T-cell (primary cell): ENCODE measurements around the gene ZDHHC14. TPM values are rescaled to one million over a fixed set of nuclear protein-coding genes. Genes with fewer than 3 reads are reported as not detected.

ENCODE experiments used
- ATAC-seq, 4 experiments: fragments of 200-7000 bp in 3 of 4; fragments of 150-1000 bp in 1 of 4; cut with Tn5 transposase; replicated peaks in 1 of 4; 1 replicate in 3 of 4; 2 replicates in 1 of 4; pipeline ENCODE4 v1.10.0; 2021; ENCODE audit warnings: moderate library complexity in 3 of 4, mild to moderate bottlenecking in 2 of 4, moderate number of reproducible peaks in 1 of 4
- CTCF ChIA-PET, 2 donors: fragments of 300-600 bp; sonication (Branson Sonifier 250); formaldehyde crosslinking; loops; one replicate each; lab custom pipeline; 2022; ENCODE audit warnings: antibody characterized with exemption in 2 of 2; lab: Charles Lee
- POLR2A ChIA-PET, 2 donors: fragments of 300-600 bp; sonication (Branson Sonifier 250); formaldehyde crosslinking; loops; one replicate each; lab custom pipeline; 2022; ENCODE audit warnings: antibody characterized with exemption in 2 of 2; lab: Charles Lee
- DNase-seq, 35 experiments: peaks; one replicate each; pipeline versions ENCODE4 v3.0.0 to v3.0.0-alpha.2; 2013 to 2023
- H3K27ac ChIP-seq: one replicate; pipeline ENCODE4 v1.5.1; 2013; ENCODE audit warnings: low read length
- H3K27me3 ChIP-seq, 2 experiments: replicated peaks in 1 of 2; 1 replicate in 1 of 2; 2 replicates in 1 of 2; pipeline versions ENCODE4 v1.6.1 to v1.7.0; 2013; ENCODE audit warnings: low read length in 1 of 2, mixed read lengths in 1 of 2; ENCODE audit not compliant: control insufficient read depth in 2 of 2, insufficient read depth in 2 of 2; ENCODE audit errors: extremely low read depth in 1 of 2
- H3K36me3 ChIP-seq, 2 donors: 1 replicate in 1 of 2; 2 replicates in 1 of 2; pipeline versions ENCODE4 v1.6.1 to v1.7.0; 2013; ENCODE audit warnings: low read length in 1 of 2; ENCODE audit not compliant: control insufficient read depth in 2 of 2, insufficient read depth in 1 of 2; ENCODE audit errors: extremely low read depth in 1 of 2
- H3K4me1 ChIP-seq, 2 experiments: 1 replicate in 1 of 2; 2 replicates in 1 of 2; pipeline versions ENCODE4 v1.6.1 to v1.7.0; 2013; ENCODE audit warnings: low read length in 2 of 2, mixed read lengths in 1 of 2; ENCODE audit not compliant: insufficient read depth in 2 of 2, control insufficient read depth in 1 of 2; ENCODE audit errors: extremely low read depth in 1 of 2
- H3K4me3 ChIP-seq, 2 donors: 1 replicate in 1 of 2; 2 replicates in 1 of 2; pipeline versions ENCODE4 v1.5.1 to v1.7.0; 2013; ENCODE audit warnings: mild to moderate bottlenecking in 2 of 2, low read length in 1 of 2, moderate library complexity in 1 of 2; ENCODE audit not compliant: control insufficient read depth in 1 of 2; ENCODE audit errors: extremely low read depth in 1 of 2
- H3K9me3 ChIP-seq: 2 replicates; pipeline ENCODE4 v1.7.0; 2013
- H3K27ac Mint-ChIP-seq, 2 donors: one replicate each; pipeline ENCODE4 v1.8.0; 2020 to 2021; ENCODE audit warnings: mild to moderate bottlenecking in 2 of 2, mixed read lengths in 2 of 2
- H3K27me3 Mint-ChIP-seq, 2 donors: one replicate each; pipeline ENCODE4 v1.8.0; 2021 to 2022; ENCODE audit warnings: mixed read lengths in 2 of 2
- H3K36me3 Mint-ChIP-seq: one replicate; pipeline ENCODE4 v1.8.0; 2021; ENCODE audit warnings: mixed read lengths
- H3K4me1 Mint-ChIP-seq, 3 donors: one replicate each; pipeline ENCODE4 v1.8.0; 2020 to 2022; ENCODE audit warnings: mixed read lengths in 3 of 3, mild to moderate bottlenecking in 1 of 3
- H3K4me3 Mint-ChIP-seq, 3 donors: one replicate each; pipeline ENCODE4 v1.8.0; 2020 to 2022; ENCODE audit warnings: mild to moderate bottlenecking in 3 of 3, mixed read lengths in 3 of 3, moderate library complexity in 3 of 3
- H3K9me3 Mint-ChIP-seq, 3 donors: one replicate each; pipeline ENCODE4 v1.8.0; 2020 to 2022; ENCODE audit warnings: mixed read lengths in 3 of 3
- WGBS: methylation state at CpG from one replicate; pipeline ENCODE4 v1.1.5; 2013; ENCODE audit warnings: missing lambda C conversion rate; ENCODE audit not compliant: insufficient coverage; 5-methylcytosine and 5-hydroxymethylcytosine counted together
- total RNA-seq, 35 experiments: library from RNA in 6 of 35; stranded (reverse) in 6 of 35; fragments of 120-200 nt in 1 of 35; gene quantifications; one replicate each; pipeline versions ENCODE4 v1.2.1 to v1.2.4 and lab custom pipeline; 2013 to 2026

ZDHHC14 gene
- total RNA-seq, 5 donors from 2014 or later (not counting 1 experiment from before 2014, with no cell fraction given) = 2.1 to 3.7 (median 2.6) TPM

DNA sequence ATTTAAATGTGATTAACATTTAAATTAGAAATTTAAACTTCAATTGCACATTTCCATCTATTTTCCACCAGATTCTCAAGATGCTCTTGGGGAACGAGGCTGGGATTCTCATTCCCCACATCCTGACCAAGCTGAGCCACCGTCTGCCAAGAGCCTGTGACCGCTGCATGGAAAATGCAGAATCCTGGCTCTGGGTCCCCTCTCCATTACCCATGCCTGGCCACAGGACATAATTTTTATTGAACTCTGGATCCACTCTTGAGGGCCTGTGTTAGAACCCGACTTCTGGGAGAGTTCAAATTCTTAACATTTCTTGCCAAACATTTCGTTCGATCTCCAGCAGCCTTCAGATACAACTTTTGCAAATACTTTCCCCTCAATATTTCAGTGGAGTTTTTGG lies 240.4 kb downstream of the ZDHHC14 start:
- no peak overlapping the region for H3K27ac ChIP-seq
- 100% methylated on average over 2 of the region's 6 CpGs for WGBS
- no peaks in the 10 kb centered on the region for H3K9me3 ChIP-seq
- Mint-ChIP-seq H3K4me1 (no peaks in the 10 kb centered on the region), H3K27me3 (no peaks in the 10 kb centered on the region), H3K9me3 (peaks cover 0 to 4% (median 2%) of the 10 kb centered on the region in 3 donors), H3K4me3 (no peak overlapping the region), H3K27ac (no peak overlapping the region), H3K36me3 (no peaks in the 10 kb centered on the region)
- ChIA-PET CTCF (interaction anchor here in 1 of 2 donors (0.7 kb wide), 1 partner anchor 318 kb away, joined by 3 read pairs; no protein-coding TSS in a partner anchor), POLR2A (no interaction called here)
- DNase-seq (no peak), ATAC-seq (no peak)
- H3K4me3 ChIP-seq = no peak overlapping the region
- H3K4me1 ChIP-seq = no peaks in the 10 kb centered on the region
- H3K27me3 ChIP-seq = no peaks in the 10 kb centered on the region
- no peaks in the 10 kb centered on the region for H3K36me3 ChIP-seq

DNA sequence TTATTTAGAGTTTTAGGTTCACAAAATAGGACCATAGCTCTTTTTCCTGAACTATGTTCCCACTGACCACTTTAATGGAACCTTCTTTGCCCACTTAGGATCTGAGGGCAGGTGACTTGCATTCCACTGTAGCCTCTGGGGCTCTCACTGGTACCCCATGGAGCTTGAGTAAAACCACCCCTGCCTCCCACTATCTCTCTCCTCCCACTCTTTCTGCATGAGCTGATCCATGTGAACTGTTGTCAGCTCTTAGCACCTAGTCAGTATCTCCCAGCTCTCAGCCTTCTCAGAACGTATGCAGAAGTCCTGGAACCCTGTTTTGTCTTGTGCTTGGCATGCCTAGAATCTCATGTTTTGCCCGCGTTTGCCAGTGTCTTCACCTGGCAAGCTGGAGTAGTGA lies 241.4 kb downstream of the ZDHHC14 start:
- no peak overlapping the region for H3K27ac Mint-ChIP-seq
- 93% methylated on average over 3 of the region's 3 CpGs for WGBS
- no peaks in the 10 kb centered on the region for H3K36me3 Mint-ChIP-seq
- DNase-seq (no peak), ATAC-seq (no peak)
- no peaks in the 10 kb centered on the region for H3K36me3 ChIP-seq
- no peaks in the 10 kb centered on the region for H3K27me3 Mint-ChIP-seq
- H3K27ac ChIP-seq = no peak overlapping the region
- no peak overlapping the region for H3K4me3 ChIP-seq
- peaks cover 0 to 4% (median 2%) of the 10 kb centered on the region in 3 donors for H3K9me3 Mint-ChIP-seq
- ChIA-PET CTCF (no interaction called here), POLR2A (no interaction called here)
- H3K4me3 Mint-ChIP-seq = no peak overlapping the region
- no peaks in the 10 kb centered on the region for H3K4me1 ChIP-seq
- H3K9me3 ChIP-seq = no peaks in the 10 kb centered on the region
- H3K27me3 ChIP-seq = no peaks in the 10 kb centered on the region
- no peaks in the 10 kb centered on the region for H3K4me1 Mint-ChIP-seq

DNA sequence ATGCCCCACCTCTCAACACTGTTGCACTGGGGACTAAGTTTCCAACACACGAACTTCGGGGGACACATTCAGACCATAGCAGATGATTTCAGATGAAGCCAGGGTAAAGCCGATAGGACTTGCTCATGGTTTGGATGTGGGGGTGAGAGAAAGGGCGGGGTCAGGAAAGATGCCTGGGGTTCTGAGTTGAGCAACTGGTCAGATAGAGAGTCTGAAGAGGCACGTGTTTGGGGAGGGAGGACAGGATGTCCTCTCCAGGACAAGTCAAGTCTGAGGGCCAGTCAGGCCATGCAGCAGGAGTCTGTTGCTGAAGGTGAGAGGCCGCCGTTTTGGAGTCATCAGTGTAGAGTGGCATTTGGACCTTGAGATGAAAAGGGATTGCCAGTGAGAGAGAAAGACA lies 244.1 kb downstream of the ZDHHC14 start:
- Histone ChIP-seq H3K27ac (no peak overlapping the region), H3K4me3 (no peak overlapping the region), H3K4me1 (no peaks in the 10 kb centered on the region), H3K27me3 (no peaks in the 10 kb centered on the region), H3K9me3 (no peaks in the 10 kb centered on the region), H3K36me3 (no peaks in the 10 kb centered on the region)
- Mint-ChIP-seq H3K4me1 (peaks cover 7 to 12% (median 10%) of the 10 kb centered on the region in 3 donors), H3K27me3 (no peaks in the 10 kb centered on the region), H3K4me3 (no peak overlapping the region), H3K27ac (no peak overlapping the region), H3K9me3 (peaks cover 0 to 4% (median 2%) of the 10 kb centered on the region in 3 donors), H3K36me3 (no peaks in the 10 kb centered on the region)
- POLR2A ChIA-PET = no interaction called here
- CTCF ChIA-PET = no interaction called here
- ATAC-seq (no peak), DNase-seq (no peak)
- 81% methylated on average over 5 of the region's 7 CpGs for WGBS

DNA sequence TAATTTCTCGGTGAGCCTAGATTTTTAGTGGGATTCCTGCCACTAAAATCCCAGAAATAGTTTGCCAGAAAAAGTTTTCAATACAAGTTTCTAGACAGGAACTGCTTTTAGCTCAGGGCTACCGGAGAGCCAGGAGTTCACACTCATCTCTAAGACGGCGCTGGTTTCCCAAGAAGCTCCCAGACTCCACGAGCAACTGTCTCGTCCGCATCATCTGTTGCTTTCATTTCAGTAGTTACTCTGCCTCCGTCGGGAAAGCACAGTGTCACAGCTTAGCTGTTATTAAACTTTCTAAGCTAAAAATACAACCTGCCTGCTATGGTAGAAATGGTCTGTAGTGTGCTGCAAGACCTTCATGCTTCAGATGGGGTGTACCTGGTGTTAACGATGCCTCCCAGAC lies 244.8 kb downstream of the ZDHHC14 start:
- no peak for DNase-seq
- ChIA-PET CTCF (interaction anchor here in 1 of 2 donors (0.6 kb wide), 1 partner anchor 11 kb away, joined by 3 read pairs; no protein-coding TSS in a partner anchor), POLR2A (no interaction called here)
- Histone ChIP-seq H3K9me3 (no peaks in the 10 kb centered on the region), H3K27me3 (no peaks in the 10 kb centered on the region), H3K4me1 (no peaks in the 10 kb centered on the region), H3K36me3 (no peaks in the 10 kb centered on the region), H3K4me3 (no peak overlapping the region), H3K27ac (no peak overlapping the region)
- no peak overlapping the region for H3K27ac Mint-ChIP-seq
- no peaks in the 10 kb centered on the region for H3K27me3 Mint-ChIP-seq
- no peak for ATAC-seq
- H3K4me3 Mint-ChIP-seq = no peak overlapping the region
- H3K4me1 Mint-ChIP-seq = peaks cover 7 to 12% (median 10%) of the 10 kb centered on the region in 3 donors
- no peaks in the 10 kb centered on the region for H3K36me3 Mint-ChIP-seq
- peaks cover 0 to 4% (median 2%) of the 10 kb centered on the region in 3 donors for H3K9me3 Mint-ChIP-seq
- 91% methylated on average over 6 of the region's 10 CpGs for WGBS

DNA sequence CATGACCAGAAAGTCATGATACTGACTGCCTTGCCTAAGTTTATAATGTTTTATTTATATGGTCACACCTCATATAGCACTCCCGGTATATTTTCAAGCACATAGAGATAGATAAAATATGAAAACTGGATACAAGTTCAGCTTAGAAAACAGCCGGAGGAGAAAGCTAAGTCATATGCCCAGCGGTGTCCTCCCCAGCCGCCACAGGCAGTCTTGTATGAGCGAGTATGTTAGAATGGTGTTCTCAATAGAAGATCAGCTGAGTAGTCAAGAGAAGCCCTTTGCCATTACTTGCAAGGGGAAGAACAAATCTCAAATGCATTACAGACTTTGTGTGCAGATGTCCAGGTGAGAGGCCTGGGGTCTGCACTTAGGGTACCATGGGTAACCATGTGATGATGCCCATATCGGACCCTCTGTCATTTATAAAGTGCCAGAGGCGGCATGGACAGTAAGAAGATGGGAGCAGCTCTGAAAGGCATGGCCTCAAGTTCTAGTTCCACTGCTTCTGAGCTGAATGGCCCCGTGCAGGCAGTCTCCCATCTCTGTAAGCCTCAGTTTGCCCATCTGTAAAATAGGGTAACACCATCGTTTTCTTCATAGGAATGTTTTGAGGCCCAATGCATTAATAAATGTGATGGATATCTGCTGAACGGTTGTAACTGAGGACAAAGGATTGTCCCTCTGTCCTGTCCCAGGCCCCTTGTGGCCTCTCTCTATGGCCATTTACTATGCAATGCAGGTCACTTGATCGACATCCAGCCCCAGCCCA lies 246.4 kb downstream of the ZDHHC14 start:
- 95% methylated on average over 5 of the region's 11 CpGs for WGBS
- Mint-ChIP-seq H3K27ac (no peak overlapping the region), H3K27me3 (no peaks in the 10 kb centered on the region), H3K4me1 (peaks cover 7 to 12% (median 10%) of the 10 kb centered on the region in 3 donors), H3K36me3 (no peaks in the 10 kb centered on the region), H3K9me3 (peaks cover 0 to 4% (median 2%) of the 10 kb centered on the region in 3 donors), H3K4me3 (no peak overlapping the region)
- POLR2A ChIA-PET = no interaction called here
- Histone ChIP-seq H3K9me3 (no peaks in the 10 kb centered on the region), H3K27me3 (no peaks in the 10 kb centered on the region), H3K36me3 (no peaks in the 10 kb centered on the region), H3K27ac (no peak overlapping the region), H3K4me3 (no peak overlapping the region), H3K4me1 (no peaks in the 10 kb centered on the region)
- no peak for ATAC-seq
- no peak for DNase-seq
- CTCF ChIA-PET = no interaction called here

DNA sequence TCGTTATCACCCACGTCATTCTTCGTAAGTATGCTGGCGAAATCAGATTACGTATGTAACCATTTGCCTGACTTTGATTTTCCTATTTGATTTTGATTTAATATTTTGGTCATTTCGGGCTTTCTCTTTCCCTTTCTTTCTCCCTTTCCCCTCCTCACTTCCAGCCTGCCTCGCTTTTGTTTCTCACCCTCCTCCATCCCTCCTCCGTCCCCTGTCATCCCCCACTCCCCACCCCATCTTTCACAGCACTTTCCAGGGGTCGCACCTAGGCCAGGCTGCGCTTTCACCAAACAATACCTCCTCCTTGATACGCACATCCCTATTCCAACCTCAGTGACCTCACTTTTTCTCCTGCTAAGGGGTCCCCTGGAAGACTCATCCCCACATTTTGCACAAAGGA lies 247.5 kb downstream of the ZDHHC14 start:
- 88% methylated on average over 5 of the region's 11 CpGs for WGBS
- Mint-ChIP-seq H3K27me3 (no peaks in the 10 kb centered on the region), H3K27ac (no peak overlapping the region), H3K9me3 (no peaks in the 10 kb centered on the region), H3K4me3 (no peak overlapping the region), H3K4me1 (peaks cover 7 to 12% (median 10%) of the 10 kb centered on the region in 3 donors), H3K36me3 (peaks cover 5% of the 10 kb centered on the region)
- ChIA-PET CTCF (no interaction called here), POLR2A (no interaction called here)
- Histone ChIP-seq H3K27me3 (no peaks in the 10 kb centered on the region), H3K27ac (no peak overlapping the region), H3K4me1 (no peaks in the 10 kb centered on the region), H3K36me3 (no peaks in the 10 kb centered on the region), H3K9me3 (no peaks in the 10 kb centered on the region), H3K4me3 (no peak overlapping the region)
- DNase-seq = no peak
- no peak for ATAC-seq
